HG03175 (cell line): Measurements from ENCODE around the gene CLCA2.

Source experiments
- ATAC-seq: cut with Tn5 transposase; IDR thresholded peaks from one replicate; pipeline ENCODE4 v1.9.1; 2021; ENCODE audit warnings: mild to moderate bottlenecking, moderate library complexity; ENCODE audit not compliant: unreplicated experiment

The CLCA2 gene

GRCh38 chr1:86423873-86424272, at the start of gene CLCA2:
Gene CLCA2, plus strand, starts transcription at chr1:86424171. Its CDS starts 77 bp downstream, at chr1:86424248.
- no peak for ATAC-seq

GRCh38 chr1:86375688-86376087, 48.3 kb upstream of the CLCA2 start:
- ATAC-seq: no peak

- ATAC-seq: no peak
These were observed 46.6 kb upstream of the CLCA2 start for GRCh38 chr1:86377341-86377740.

- no peak for ATAC-seq
These were observed 45.2 kb upstream of the CLCA2 start for GRCh38 chr1:86378813-86379212.

- ATAC-seq: peak; percentile 82
These were observed 43.6 kb upstream of the CLCA2 start for GRCh38 chr1:86380257-86380861.

- no peak for ATAC-seq
These were observed 42.7 kb upstream of the CLCA2 start for GRCh38 chr1:86381223-86381622.

- peak; percentile 58 for ATAC-seq
These were observed 41.1 kb upstream of the CLCA2 start for GRCh38 chr1:86382878-86383277.

GRCh38 chr1:86387916-86388627, 35.9 kb upstream of the CLCA2 start:
- ATAC-seq: no peak

- no peak for ATAC-seq
These were observed 35.2 kb upstream of the CLCA2 start for GRCh38 chr1:86388777-86389176.

GRCh38 chr1:86389307-86389706, 34.7 kb upstream of the CLCA2 start:
- ATAC-seq: peak; percentile 90

GRCh38 chr1:86394416-86394815, 29.6 kb upstream of the CLCA2 start:
- no peak for ATAC-seq

- peak; percentile 100 for ATAC-seq
These were observed 28.0 kb upstream of the CLCA2 start, which contains the start of gene ODF2L for GRCh38 chr1:86395751-86396497. Gene ODF2L, minus strand, starts transcription at chr1:86396323. Its CDS starts 9,296 bp downstream, at chr1:86387027.

GRCh38 chr1:86396498-86396890, 27.5 kb upstream of the CLCA2 start:
- peak; percentile 19 for ATAC-seq

GRCh38 chr1:86409416-86410021, 14.5 kb upstream of the CLCA2 start:
- ATAC-seq: no peak

GRCh38 chr1:86410879-86411278, 13.1 kb upstream of the CLCA2 start:
- no peak for ATAC-seq

- ATAC-seq: no peak
These were observed 7.6 kb upstream of the CLCA2 start for GRCh38 chr1:86416343-86416742.

- ATAC-seq: peak; percentile 90
These were observed 4.6 kb upstream of the CLCA2 start for GRCh38 chr1:86419277-86419903.

- no peak for ATAC-seq
These were observed 2.2 kb upstream of the CLCA2 start for GRCh38 chr1:86421601-86422280.

- ATAC-seq: no peak
These were observed 498 bp upstream of the CLCA2 start for GRCh38 chr1:86423473-86423872.

- ATAC-seq: no peak
These were observed 5.3 kb downstream of the CLCA2 start for GRCh38 chr1:86429122-86429725.
